ACC112 (cell line): Measurements from ENCODE around the gene TNK1.
A peak's percentile ranks its signal among the peaks of the same experiment; 100 is the strongest.

Source experiments
- H2AFZ ChIP-seq: fragments of 200-600 bp; sonication (generic); one replicate; pipeline ENCODE4 v1.6.0; 2017; ENCODE audit warnings: antibody characterized with exemption, low read length; ENCODE audit not compliant: unreplicated experiment
- H3K27ac ChIP-seq: fragments of 200-600 bp; sonication (generic); 2 replicates; pipeline ENCODE4 v1.5.1; 2014; ENCODE audit warnings: low read depth, mild to moderate bottlenecking, antibody characterized with exemption, low read length, moderate library complexity
- H3K27me3 ChIP-seq: fragments of 200-600 bp; sonication (generic); 2 replicates; pipeline ENCODE4 v1.6.1; 2014; ENCODE audit warnings: mild to moderate bottlenecking, antibody characterized with exemption, low read length, moderate library complexity, mixed read lengths; ENCODE audit not compliant: insufficient read depth
- H3K36me3 ChIP-seq: fragments of 200-600 bp; sonication (generic); 2 replicates; pipeline ENCODE4 v1.6.1; 2016; ENCODE audit warnings: mild to moderate bottlenecking, antibody characterized with exemption, low read length, moderate library complexity, mixed read lengths; ENCODE audit not compliant: insufficient read depth
- H3K4me1 ChIP-seq: fragments of 200-600 bp; sonication (generic); one replicate; pipeline ENCODE4 v1.6.1; 2016; ENCODE audit warnings: low read length, mixed read lengths; ENCODE audit not compliant: insufficient read depth, unreplicated experiment, control insufficient read depth
- H3K4me3 ChIP-seq: fragments of 200-600 bp; sonication (generic); 2 replicates; pipeline ENCODE4 v1.5.1; 2014; ENCODE audit warnings: mild to moderate bottlenecking, low read depth, low read length
- H3K79me2 ChIP-seq: fragments of 200-600 bp; sonication (generic); one replicate; pipeline ENCODE4 v1.6.0; 2016; ENCODE audit warnings: low read length; ENCODE audit not compliant: control insufficient read depth, unreplicated experiment, insufficient read depth

TNK1 gene

GRCh38 chr17:7392696-7393612, 12.1 kb downstream of the TNK1 start:
- Histone ChIP-seq H2AFZ (no peak overlapping the region), H3K27ac (no peak overlapping the region), H3K4me3 (peak overlapping the region; percentile 89)

DNA sequence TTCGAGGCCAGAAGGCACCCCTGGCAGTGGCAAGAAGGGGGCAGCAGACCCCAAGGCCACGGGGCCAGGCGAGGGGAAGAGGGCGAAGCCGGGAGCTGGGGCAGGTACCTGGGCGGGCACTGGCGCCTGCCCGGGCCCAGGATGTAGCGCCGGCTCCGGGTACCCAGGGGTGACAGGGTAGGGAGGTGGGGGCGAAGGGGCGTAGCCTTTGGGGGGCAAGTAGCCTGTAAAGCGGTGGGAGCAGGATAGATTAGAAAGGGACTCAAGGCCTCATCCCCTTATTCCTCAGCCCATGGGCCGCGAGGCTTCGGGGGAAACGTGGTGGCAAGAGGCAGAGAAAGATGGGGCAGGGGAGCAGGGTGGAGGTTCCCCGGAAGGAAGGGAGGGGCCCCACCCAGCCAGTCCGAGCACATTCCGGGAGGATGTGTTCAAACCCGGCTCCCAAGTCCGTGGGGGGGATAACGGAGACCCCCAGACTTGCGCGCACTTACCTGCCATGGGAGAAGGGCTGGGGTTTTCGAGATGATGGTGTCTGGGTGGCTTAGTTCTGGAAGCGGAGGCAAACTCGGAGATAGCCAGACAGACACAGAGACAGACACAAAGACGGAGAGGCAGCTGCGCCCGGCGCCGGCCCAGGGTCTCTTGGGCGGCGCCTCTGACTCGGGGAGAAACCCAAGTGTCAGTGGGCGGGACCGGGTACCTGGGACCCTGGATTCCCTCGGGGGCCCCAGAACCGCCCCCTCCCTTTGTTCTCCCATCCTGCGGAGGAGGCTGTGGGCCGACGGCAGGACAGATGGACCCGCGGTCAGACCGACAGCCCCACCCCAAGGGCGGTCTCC, 12.9 kb downstream of the TNK1 start:
- H3K27ac ChIP-seq, result peak overlapping the region; percentile 75
- peaks cover 10% of the 10 kb centered on the region; the same call in 1 of the 2 replicates for H3K36me3 ChIP-seq
- H3K4me1 ChIP-seq, result peaks cover 4% of the 10 kb centered on the region
- peak overlapping the region; percentile 76 for H2AFZ ChIP-seq
- H3K27me3 ChIP-seq, result no peaks in the 10 kb centered on the region
- H3K4me3 ChIP-seq, result peak overlapping the region; percentile 89
- H3K79me2 ChIP-seq, result peaks cover 5% of the 10 kb centered on the region

More at GRCh38 chr17:7392696-7393612, 12.1 kb downstream of the TNK1 start:
- Histone ChIP-seq H3K79me2 (peaks cover 5% of the 10 kb centered on the region), H3K27me3 (no peaks in the 10 kb centered on the region), H3K36me3 (peaks cover 10% of the 10 kb centered on the region; the same call in 1 of the 2 replicates), H3K4me1 (peaks cover 4% of the 10 kb centered on the region)

DNA sequence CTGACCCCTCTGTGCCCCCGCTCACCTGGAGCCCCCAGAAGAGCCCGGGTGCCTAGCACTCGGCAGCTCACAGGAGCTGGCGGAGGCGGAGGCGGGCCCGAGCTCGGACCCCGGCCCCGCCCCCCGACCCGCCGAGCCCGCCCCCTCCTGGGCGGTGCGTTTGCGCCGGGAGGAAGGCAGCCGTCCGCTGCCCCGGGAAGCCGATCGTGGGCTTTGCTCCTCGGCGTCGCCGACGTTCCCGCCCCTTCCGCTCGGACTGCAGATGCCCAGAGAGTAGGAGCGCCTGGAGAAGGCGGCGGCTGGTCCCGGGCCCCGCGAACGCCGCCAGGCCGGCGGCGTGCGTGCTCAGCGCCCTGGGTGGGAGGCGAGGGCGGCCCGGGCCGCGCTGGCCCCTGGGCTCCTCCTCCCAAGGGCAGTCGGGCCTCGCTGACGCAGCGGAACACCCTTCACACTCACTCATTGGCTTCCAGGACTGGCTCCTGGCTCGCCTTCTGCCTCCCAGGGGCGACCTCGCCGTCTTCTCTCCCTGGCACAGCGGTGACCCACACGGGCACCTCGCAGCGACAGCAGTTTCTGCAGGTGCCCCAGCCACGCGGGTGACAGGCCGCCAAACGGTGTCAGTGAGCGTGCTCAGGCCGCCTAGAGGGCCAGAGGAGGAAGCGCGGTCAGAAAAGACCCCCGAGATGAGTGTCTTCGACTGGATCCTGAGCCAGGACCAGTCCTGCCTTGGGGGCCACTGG, 13.7 kb downstream of the TNK1 start, which contains the start of gene PLSCR3:
PLSCR3 (minus strand) TSS at position 74 of the 740 bp plus-strand sequence. CDS start 415 bp downstream, outside the sequence.
- Histone ChIP-seq H3K4me1 (peaks cover 4% of the 10 kb centered on the region), H2AFZ (peak within 1 kb of the TSS; percentile 83), H3K36me3 (peaks cover 9% of the 10 kb centered on the region; the same call in 1 of the 2 replicates), H3K79me2 (peaks cover 5% of the 10 kb centered on the region), H3K27me3 (no peaks in the 10 kb centered on the region), H3K4me3 (peak within 1 kb of the TSS; percentile 89), H3K27ac (peak within 1 kb of the TSS; percentile 75)

DNA sequence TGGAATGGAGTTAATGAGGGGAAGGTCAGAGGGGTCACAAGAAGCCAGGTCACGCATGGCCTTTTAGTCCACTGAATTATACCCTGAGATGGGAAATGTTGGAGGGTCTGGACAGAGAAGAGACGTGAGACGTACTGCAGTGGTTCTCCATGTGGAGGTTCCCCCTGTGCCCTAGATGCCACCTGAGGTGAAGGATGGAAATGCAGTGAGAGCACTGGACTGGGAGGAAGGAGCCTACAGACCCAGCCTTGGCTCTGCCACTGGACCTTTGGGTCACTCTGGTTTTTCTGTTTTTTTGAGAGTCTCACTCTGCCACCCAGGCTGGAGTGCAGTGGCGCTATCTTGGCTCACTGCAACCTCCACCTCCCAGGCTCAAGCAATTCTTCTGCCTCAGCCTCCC, 15.3 kb downstream of the TNK1 start:
- Histone ChIP-seq H3K27me3 (no peaks in the 10 kb centered on the region), H2AFZ (no peak overlapping the region), H3K27ac (no peak overlapping the region), H3K79me2 (peaks cover 5% of the 10 kb centered on the region), H3K36me3 (peaks cover under 1% of the 10 kb centered on the region; the same call in 1 of the 2 replicates), H3K4me1 (peaks cover 4% of the 10 kb centered on the region), H3K4me3 (no peak overlapping the region)

DNA sequence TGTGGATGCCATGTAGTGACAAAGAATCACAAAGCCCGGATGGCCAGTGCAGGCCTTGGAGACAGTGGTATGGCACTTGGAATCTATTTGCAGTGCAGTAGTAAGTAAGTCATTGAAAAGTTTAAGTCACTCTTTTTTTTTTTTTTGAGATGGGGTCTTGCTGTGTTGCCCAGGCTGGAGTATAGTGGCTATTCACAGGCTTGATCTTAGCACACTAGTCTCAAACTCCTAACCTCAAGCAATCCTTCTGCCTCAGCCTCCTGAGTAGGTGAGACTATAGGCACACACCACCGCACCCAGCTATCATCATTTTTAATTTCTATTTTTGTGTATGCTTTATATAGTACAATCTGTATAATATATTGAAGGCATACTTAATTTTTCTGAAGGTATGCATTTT, 17.7 kb downstream of the TNK1 start:
- no peak overlapping the region for H3K27ac ChIP-seq
- H3K36me3 ChIP-seq, result no peaks in the 10 kb centered on the region
- no peak overlapping the region for H3K4me3 ChIP-seq
- peaks cover 6% of the 10 kb centered on the region for H3K4me1 ChIP-seq
- no peaks in the 10 kb centered on the region for H3K27me3 ChIP-seq
- no peak overlapping the region for H2AFZ ChIP-seq
- peaks cover 10% of the 10 kb centered on the region for H3K79me2 ChIP-seq

- H3K27ac ChIP-seq, result peak overlapping the region; percentile 17
- peak overlapping the region; percentile 89 for H3K4me3 ChIP-seq
- peaks cover 9% of the 10 kb centered on the region for H3K4me1 ChIP-seq
- peak overlapping the region; percentile 77 for H2AFZ ChIP-seq
- peaks cover 26% of the 10 kb centered on the region for H3K79me2 ChIP-seq
- H3K36me3 ChIP-seq, result no peaks in the 10 kb centered on the region
- no peaks in the 10 kb centered on the region for H3K27me3 ChIP-seq
Measured at GRCh38 chr17:7403043-7403726, 22.3 kb downstream of the TNK1 start.

DNA sequence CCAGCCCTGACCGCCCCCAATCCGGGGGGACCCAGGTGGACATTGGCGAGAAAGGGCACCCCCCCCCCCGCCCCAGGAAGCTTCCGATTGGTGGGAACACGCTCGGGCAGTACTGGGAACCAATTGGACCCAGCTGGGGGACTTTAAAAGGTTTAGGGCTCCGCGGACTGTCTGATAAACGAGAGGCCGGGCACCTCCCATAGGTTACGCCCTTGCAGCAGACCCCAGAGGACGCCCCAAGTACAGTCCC, 22.8 kb downstream of the TNK1 start:
- Histone ChIP-seq H3K36me3 (no peaks in the 10 kb centered on the region), H3K4me1 (peaks cover 9% of the 10 kb centered on the region), H3K27me3 (no peaks in the 10 kb centered on the region), H2AFZ (peak overlapping the region; percentile 77), H3K4me3 (peak overlapping the region; percentile 89), H3K27ac (peak overlapping the region; percentile 17), H3K79me2 (peaks cover 26% of the 10 kb centered on the region)

- no peaks in the 10 kb centered on the region for H3K27me3 ChIP-seq
- H3K4me3 ChIP-seq, result peak within 1 kb of the TSS; percentile 89
- peak within 1 kb of the TSS; percentile 53 for H3K27ac ChIP-seq
- no peaks in the 10 kb centered on the region for H3K36me3 ChIP-seq
- H2AFZ ChIP-seq, result peak within 1 kb of the TSS; percentile 85
- H3K4me1 ChIP-seq, result peaks cover 9% of the 10 kb centered on the region
- peaks cover 26% of the 10 kb centered on the region for H3K79me2 ChIP-seq
Measured at GRCh38 chr17:7403977-7404736, 23.3 kb downstream of the TNK1 start, which contains the start of gene TMEM256. Gene TMEM256, minus strand, starts transcription at chr17:7404097. Its CDS starts 13 bp downstream, at chr17:7404084.

DNA sequence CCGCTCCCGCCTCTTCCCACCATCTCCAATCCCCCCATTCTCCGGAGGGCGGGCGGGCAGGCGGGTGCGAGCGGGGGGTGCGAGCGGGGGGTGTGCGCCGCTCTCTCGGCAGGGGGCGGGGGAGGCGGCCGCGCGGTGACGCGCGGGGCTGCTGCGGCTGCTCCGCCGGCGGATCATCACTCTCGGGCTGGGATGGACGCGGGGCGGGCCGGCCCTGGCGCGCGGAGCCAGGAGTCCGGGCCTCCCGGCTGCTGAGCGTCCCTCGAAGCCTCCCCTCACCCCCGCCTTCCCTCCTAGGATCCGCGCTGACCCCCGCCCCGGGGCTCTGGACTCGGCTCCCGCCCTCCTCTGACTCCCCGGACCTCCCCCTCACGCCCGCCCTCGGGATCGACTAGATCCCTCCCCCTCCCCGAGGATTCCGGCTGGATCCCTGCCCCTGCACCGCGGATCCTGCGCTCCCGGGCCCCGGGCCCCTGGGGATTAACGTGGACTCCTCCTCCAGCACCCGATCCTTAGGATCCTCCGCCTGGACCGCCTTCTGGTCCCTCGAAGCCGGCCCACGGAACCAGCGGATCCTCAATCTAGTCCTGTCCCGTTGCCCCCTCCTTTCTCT, 24.0 kb downstream of the TNK1 start:
- Histone ChIP-seq H3K79me2 (peaks cover 26% of the 10 kb centered on the region), H3K27me3 (no peaks in the 10 kb centered on the region), H3K36me3 (0 out of 2 replicates have a peak, but pooled peaks cover 7% of the 10 kb centered on the region), H3K4me3 (peak overlapping the region; percentile 89), H3K4me1 (peaks cover 9% of the 10 kb centered on the region), H3K27ac (no peak overlapping the region), H2AFZ (peak overlapping the region; percentile 85)
